H1 (cell line): ENCODE data around the gene RNF151. TPM values are rescaled to one million over a fixed set of nuclear protein-coding genes. Genes with fewer than 3 reads are reported as not detected.

Source experiments
- CTBP2 ChIP-seq: IDR thresholded peaks from 2 replicates; pipeline ENCODE4 v1.7.0; 2011; ENCODE audit warnings: borderline replicate concordance, mild to moderate bottlenecking, moderate library complexity, mixed read lengths, low read length; ENCODE audit not compliant: insufficient read depth, insufficient read length
- HDAC2 ChIP-seq, 2 experiments: fragments of 300-600 bp in 1 of 2; sonication (generic) in 1 of 2; IDR thresholded peaks; 2 replicates each; pipeline ENCODE4 v1.6.1; 2011 to 2012; ENCODE audit warnings: low read depth in 2 of 2, low read length in 2 of 2, mild to moderate bottlenecking in 2 of 2, moderate library complexity in 2 of 2, borderline replicate concordance in 1 of 2, inconsistent platforms in 1 of 2
- NANOG ChIP-seq: IDR thresholded peaks from 2 replicates; pipeline ENCODE4 v1.6.1; 2011; ENCODE audit warnings: low read length, low read depth, mild to moderate bottlenecking, inconsistent platforms; ENCODE audit not compliant: insufficient read depth, poor library complexity, severe bottlenecking
- POLR2A ChIP-seq, 2 experiments: IDR thresholded peaks; 1 replicate in 1 of 2; 2 replicates in 1 of 2; pipeline ENCODE4 v1.6.1; 2011; ENCODE audit warnings: low read depth in 2 of 2, low read length in 2 of 2, mild to moderate bottlenecking in 2 of 2; ENCODE audit errors: control extremely low read depth in 1 of 2
- RAD21 ChIP-seq, 2 experiments: IDR thresholded peaks in 1 of 2; conservative IDR thresholded peaks in 1 of 2; 2 replicates each; pipeline ENCODE4 v1.6.1; 2011; ENCODE audit warnings: low read depth in 2 of 2, low read length in 2 of 2, improper control_type of control experiment in 1 of 2, inconsistent platforms in 1 of 2, mild to moderate bottlenecking in 1 of 2, moderate library complexity in 1 of 2
- RNF2 ChIP-seq: fragments of 200-900, 300-1000 bp; sonication (generic); IDR thresholded peaks from 2 replicates; pipeline ENCODE4 v1.7.1; 2016; ENCODE audit warnings: borderline replicate concordance, low read depth, mild to moderate bottlenecking, antibody characterized with exemption, low read length; ENCODE audit not compliant: poor library complexity, severe bottlenecking; ENCODE audit errors: missing control alignments
- SP2 ChIP-seq: IDR thresholded peaks from 2 replicates; pipeline ENCODE4 v1.6.1; 2012; ENCODE audit warnings: mild to moderate bottlenecking, low read length, inconsistent platforms
- YY1 ChIP-seq: IDR thresholded peaks from 2 replicates; pipeline ENCODE4 v1.6.1; 2011; ENCODE audit warnings: low read depth, mild to moderate bottlenecking, low read length
- polyA plus RNA-seq, 7 experiments: library from polyadenylated mRNA; depleted of rRNA in 3 of 7; stranded (reverse) in 5 of 7; unstranded in 2 of 7; fragments of >200 nt in 5 of 7; fragments of 200-250 nt in 2 of 7; gene quantifications; 1 replicate in 5 of 7; 2 replicates in 1 of 7; 4 replicates in 1 of 7; pipeline versions ENCODE4 v1.2.1 to v1.2.3, GENCODE V29; 2011 to 2013; ENCODE audit warnings: missing spikeins in 2 of 7, mixed read lengths in 2 of 7
- total RNA-seq: library from RNA; stranded (reverse); fragmentation: NEBNext Ultra II Directional; extraction: Animal tissue kit (Norgen Biotek cat#: 25700); gene quantifications from 2 replicates; pipeline ENCODE4 v1.2.1, GENCODE V29; 2021
- TF ChIP-seq, protein P1 (sequence below): fragments of 300-600 bp; sonication (generic); IDR thresholded peaks from 2 replicates; pipeline ENCODE4 v1.7.1; 2012; ENCODE audit warnings: low read length, moderate library complexity, mild to moderate bottlenecking, inconsistent platforms; ENCODE audit not compliant: insufficient replicate concordance

Gene RNF151
- total and polyA plus RNA-seq, 2 of the 8 experiments (the other 6 are each of a cell fraction or from before 2014, with no cell fraction given), result not detected

DNA sequence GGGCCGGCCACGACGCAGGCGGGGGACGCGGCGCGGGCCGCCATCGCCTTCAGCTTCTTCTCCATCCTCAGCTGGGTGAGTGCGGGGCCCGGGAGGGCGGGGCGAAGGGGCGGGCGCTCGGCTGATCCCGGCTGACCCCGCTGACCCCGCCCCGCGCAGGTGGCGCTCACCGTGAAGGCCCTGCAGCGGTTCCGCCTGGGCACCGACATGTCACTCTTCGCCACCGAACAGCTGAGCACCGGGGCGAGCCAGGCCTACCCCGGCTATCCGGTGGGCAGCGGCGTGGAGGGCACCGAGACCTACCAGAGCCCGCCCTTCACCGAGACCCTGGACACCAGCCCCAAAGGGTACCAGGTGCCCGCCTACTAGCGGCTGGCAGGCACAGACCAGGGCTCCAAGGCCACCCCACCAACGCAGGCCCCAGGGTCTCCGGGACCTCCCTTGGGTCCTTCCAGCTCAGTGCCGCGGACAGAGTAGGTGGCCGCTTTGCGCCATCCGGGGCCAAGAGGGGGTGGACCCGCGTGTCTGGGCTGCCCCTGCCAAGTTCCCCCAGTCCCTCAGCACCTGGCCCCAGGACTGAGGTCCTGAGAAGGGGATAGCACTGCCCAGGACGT is 26.2 kb downstream of the RNF151 start (continued):
- TF ChIP-seq, protein P1, sequence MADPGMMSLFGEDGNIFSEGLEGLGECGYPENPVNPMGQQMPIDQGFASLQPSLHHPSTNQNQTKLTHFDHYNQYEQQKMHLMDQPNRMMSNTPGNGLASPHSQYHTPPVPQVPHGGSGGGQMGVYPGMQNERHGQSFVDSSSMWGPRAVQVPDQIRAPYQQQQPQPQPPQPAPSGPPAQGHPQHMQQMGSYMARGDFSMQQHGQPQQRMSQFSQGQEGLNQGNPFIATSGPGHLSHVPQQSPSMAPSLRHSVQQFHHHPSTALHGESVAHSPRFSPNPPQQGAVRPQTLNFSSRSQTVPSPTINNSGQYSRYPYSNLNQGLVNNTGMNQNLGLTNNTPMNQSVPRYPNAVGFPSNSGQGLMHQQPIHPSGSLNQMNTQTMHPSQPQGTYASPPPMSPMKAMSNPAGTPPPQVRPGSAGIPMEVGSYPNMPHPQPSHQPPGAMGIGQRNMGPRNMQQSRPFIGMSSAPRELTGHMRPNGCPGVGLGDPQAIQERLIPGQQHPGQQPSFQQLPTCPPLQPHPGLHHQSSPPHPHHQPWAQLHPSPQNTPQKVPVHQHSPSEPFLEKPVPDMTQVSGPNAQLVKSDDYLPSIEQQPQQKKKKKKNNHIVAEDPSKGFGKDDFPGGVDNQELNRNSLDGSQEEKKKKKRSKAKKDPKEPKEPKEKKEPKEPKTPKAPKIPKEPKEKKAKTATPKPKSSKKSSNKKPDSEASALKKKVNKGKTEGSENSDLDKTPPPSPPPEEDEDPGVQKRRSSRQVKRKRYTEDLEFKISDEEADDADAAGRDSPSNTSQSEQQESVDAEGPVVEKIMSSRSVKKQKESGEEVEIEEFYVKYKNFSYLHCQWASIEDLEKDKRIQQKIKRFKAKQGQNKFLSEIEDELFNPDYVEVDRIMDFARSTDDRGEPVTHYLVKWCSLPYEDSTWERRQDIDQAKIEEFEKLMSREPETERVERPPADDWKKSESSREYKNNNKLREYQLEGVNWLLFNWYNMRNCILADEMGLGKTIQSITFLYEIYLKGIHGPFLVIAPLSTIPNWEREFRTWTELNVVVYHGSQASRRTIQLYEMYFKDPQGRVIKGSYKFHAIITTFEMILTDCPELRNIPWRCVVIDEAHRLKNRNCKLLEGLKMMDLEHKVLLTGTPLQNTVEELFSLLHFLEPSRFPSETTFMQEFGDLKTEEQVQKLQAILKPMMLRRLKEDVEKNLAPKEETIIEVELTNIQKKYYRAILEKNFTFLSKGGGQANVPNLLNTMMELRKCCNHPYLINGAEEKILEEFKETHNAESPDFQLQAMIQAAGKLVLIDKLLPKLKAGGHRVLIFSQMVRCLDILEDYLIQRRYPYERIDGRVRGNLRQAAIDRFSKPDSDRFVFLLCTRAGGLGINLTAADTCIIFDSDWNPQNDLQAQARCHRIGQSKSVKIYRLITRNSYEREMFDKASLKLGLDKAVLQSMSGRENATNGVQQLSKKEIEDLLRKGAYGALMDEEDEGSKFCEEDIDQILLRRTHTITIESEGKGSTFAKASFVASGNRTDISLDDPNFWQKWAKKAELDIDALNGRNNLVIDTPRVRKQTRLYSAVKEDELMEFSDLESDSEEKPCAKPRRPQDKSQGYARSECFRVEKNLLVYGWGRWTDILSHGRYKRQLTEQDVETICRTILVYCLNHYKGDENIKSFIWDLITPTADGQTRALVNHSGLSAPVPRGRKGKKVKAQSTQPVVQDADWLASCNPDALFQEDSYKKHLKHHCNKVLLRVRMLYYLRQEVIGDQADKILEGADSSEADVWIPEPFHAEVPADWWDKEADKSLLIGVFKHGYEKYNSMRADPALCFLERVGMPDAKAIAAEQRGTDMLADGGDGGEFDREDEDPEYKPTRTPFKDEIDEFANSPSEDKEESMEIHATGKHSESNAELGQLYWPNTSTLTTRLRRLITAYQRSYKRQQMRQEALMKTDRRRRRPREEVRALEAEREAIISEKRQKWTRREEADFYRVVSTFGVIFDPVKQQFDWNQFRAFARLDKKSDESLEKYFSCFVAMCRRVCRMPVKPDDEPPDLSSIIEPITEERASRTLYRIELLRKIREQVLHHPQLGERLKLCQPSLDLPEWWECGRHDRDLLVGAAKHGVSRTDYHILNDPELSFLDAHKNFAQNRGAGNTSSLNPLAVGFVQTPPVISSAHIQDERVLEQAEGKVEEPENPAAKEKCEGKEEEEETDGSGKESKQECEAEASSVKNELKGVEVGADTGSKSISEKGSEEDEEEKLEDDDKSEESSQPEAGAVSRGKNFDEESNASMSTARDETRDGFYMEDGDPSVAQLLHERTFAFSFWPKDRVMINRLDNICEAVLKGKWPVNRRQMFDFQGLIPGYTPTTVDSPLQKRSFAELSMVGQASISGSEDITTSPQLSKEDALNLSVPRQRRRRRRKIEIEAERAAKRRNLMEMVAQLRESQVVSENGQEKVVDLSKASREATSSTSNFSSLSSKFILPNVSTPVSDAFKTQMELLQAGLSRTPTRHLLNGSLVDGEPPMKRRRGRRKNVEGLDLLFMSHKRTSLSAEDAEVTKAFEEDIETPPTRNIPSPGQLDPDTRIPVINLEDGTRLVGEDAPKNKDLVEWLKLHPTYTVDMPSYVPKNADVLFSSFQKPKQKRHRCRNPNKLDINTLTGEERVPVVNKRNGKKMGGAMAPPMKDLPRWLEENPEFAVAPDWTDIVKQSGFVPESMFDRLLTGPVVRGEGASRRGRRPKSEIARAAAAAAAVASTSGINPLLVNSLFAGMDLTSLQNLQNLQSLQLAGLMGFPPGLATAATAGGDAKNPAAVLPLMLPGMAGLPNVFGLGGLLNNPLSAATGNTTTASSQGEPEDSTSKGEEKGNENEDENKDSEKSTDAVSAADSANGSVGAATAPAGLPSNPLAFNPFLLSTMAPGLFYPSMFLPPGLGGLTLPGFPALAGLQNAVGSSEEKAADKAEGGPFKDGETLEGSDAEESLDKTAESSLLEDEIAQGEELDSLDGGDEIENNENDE, result no peak
- TF ChIP-seq YY1 (peak; percentile 85), SP2 (no peak), RAD21 (IDR thresholded peaks at IDR 0.05 in 1 of 2, conservative IDR thresholded peaks at IDR 0.05 in 1 of 2; ENCODE audit: low read depth in 2 of 2, low read length in 2 of 2) (no peak), RNF2 (no peak), POLR2A (IDR thresholded peaks at IDR 0.05; ENCODE audit: control extremely low read depth in 1 of 2, low read depth in 2 of 2, low read length in 2 of 2) (no peak), NANOG (no peak), CTBP2 (no peak), HDAC2 (IDR thresholded peaks at IDR 0.05; ENCODE audit: borderline replicate concordance in 1 of 2, low read depth in 2 of 2, low read length in 2 of 2) (0 out of 4 replicates have a peak, but pooled peaks of 1 of the 2 experiments have one; percentile 1)
